ENCODE results near the gene UBE2L5.

Gene UBE2L5

DNA sequence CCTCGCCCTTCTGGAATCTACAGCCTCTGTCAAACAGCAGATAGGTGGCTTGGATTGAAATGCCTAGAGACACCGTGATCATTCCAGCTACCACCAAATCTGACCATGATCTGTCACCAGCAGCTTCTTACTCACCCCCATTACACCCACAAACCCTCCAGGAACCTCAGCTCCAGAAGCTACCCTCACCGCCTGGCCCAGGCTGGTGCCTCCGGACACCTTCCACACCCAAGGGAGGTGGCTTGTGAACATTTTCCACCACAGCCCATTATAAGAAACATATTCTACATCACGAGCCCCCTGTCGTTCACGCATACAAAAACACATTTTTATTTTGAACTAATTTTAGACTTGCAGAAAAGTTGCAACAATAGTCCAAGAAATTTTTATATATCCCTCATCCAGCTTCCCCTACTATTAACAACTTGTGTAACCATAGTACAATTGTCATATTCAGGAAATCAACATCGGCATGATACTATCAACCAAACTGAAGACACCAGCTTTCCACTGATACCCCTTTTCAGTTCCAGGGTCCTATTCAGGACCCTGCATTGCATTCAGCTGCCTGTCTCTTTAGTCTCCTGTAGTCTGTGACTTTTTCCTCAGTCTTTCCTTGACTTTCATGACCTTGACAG, 15.4 kb upstream of the UBE2L5 start:
- DNase-seq: no peak

GRCh38 chr13:30408319-30409101, 13.8 kb upstream of the UBE2L5 start:
- DNase-seq: peak; percentile 76 to 88

GRCh38 chr13:30409886-30410704, 12.2 kb upstream of the UBE2L5 start:
- DNase-seq: no peak

DNA sequence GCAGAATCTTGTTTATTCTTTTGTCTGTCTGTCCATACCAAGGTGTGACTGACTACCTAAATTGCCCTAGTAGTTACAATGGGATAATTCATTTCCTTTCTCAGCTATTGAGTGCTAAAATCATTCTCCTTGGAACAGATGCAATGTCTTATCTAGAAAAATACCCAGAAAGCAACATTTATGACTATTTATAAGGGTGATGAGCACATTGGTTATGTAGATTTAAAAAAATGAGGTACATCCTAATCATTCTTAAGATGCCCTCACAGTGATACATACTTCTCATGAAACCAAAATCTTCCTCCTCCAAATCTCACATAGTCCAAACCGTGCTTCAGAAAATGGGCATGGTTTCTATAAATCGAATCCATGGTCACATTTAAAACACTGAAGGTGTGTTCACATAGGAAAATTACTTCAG, 11.6 kb upstream of the UBE2L5 start:
- DNase-seq: no peak

GRCh38 chr13:30412346-30412745, 9.9 kb upstream of the UBE2L5 start:
- DNase-seq: no peak

DNA sequence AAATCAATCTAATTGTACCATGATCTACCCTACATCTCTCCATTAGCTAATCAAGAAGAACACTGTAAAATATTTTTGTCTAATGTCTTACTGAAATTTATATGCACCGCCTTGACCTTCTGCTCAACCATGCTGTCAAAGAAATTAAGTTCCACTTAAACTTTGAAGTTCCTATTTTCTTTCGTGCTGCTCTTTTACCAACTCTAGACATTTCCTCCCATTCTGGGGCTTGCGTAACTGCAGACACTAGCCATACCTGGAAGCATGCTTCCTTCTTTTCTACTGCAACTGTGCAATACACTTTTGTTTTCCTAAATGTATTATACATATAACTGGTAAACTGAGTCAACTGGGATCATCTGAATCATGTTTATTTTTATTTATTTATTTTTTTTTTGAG, 8.5 kb upstream of the UBE2L5 start:
- no peak for DNase-seq

- DNase-seq: no peak
Measured at GRCh38 chr13:30415430-30416030, 6.8 kb upstream of the UBE2L5 start.

DNA sequence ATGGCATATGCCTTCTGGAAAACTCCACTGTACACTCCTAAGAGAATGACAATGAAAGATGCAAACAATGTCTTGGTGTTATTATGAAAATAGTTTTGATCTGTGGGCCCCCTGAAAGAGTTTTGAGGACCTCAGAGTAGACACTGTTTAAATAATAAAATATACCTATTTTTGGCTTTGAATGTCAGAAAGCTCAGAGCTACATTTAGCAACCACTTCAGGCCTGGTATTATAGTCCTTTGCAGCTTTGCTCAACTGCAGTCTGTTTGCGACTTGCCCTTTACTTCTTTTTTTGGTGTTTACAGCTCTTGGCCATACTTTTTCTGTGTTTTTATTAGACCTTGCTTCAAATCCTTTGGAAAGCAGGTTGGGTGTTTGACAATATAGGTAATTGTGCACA, 5.8 kb upstream of the UBE2L5 start:
- DNase-seq: no peak

GRCh38 chr13:30418075-30418716, 4.1 kb upstream of the UBE2L5 start:
- no peak for DNase-seq

DNA sequence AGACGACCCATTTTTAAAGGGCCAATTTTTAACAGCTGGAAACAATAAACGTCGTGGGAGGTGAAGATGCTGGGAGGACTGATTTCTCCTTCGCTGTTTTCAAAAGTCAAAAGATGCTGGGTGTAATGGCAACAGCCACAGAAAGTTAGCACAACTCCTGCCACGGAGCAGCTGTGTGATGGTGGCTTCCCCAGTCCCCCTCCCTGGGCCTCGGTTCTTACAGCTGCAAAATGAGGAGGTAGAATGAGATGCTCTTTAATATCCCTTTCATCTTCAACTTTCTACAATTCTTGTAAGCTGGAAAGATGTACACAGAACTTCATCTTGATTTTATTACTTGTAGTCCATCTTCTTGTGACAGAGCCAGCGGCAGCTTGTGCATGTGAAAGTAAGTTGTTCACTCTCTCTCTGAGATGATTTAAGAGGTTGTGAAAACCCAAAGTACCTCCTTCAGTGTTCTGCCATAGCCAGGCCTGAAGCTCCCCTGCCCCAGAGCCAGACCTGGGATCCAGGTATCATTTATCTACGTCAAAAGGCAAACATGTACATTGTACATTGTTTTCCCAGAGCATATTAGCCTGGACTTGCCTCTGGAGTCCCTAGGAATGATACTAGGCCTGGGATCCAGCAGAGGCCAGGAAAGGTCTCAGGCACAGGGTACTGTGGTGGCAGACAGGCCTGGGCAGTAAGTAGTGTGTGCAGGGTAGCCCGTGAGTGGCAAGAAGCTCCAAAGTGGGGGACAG, 3.4 kb upstream of the UBE2L5 start:
- no peak for DNase-seq

DNA sequence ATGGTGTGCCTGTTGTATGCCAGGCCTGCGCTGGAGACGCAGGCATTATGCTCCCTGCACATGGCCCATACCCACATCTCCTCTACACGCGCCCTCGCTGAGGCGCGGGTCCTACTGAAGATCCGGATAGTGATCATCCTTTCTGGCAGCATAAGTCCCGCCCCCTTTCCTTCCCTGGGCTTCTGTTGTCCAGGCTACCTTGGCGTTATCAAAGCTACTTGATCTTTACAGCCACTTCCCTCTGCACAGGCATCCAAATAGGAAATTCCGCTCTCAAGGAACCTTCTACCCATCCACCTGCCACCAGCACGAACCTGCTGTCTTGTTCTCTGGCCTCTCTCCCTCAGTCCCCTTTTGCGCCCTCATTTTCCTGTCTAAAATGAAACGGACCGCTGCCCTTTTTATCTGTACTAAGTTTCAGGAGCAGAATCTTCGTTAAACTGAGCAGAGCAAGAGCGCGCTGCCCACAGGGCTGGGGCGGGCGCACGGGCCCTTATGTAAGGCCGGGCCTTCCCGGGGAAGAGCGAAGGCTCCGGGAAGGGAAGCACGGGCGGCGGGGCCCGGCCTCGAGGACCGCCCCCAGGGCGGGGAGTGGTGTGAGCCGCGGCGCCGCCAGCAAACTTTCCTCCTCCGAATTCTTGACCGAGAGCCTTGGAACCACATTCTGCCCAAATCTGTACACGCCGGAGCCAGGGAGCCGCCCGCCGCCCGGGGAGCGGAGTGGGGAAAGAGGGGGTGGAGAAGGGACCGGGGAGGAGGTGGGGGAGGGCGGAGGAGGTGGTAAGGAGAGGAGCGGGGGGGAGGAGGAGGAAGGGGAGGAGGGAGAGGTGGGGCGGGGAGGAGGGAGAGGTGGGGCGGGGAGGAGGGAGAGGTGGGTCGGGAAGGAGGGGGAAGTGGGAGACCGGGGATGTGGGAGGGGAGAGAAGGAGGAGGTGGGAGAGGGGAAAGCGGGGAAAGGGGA, 920 bp upstream of the UBE2L5 start:
- peak; percentile 44 to 50 for DNase-seq

GRCh38 chr13:30423891-30424290, 1.6 kb downstream of the UBE2L5 start:
- DNase-seq: no peak

DNA sequence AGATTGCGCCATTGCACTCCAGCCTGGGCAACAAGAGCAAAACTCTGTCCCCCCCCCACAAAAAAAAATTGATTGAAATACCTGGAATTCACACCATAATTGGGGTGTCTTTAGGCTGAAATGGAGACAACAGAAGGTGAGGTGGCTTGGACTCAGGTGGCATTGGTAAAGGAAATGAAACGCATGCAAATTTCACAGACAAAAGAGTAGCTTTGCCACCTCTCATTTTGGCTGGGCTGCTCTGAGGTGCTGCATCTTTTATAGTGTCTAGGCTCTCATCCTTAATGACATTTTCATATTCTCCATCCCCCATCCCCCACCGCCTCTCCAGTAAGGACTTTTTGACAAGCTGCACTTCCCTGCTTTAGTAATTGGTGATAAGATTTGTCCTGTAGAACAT, 6.9 kb downstream of the UBE2L5 start:
- DNase-seq: no peak

DNA sequence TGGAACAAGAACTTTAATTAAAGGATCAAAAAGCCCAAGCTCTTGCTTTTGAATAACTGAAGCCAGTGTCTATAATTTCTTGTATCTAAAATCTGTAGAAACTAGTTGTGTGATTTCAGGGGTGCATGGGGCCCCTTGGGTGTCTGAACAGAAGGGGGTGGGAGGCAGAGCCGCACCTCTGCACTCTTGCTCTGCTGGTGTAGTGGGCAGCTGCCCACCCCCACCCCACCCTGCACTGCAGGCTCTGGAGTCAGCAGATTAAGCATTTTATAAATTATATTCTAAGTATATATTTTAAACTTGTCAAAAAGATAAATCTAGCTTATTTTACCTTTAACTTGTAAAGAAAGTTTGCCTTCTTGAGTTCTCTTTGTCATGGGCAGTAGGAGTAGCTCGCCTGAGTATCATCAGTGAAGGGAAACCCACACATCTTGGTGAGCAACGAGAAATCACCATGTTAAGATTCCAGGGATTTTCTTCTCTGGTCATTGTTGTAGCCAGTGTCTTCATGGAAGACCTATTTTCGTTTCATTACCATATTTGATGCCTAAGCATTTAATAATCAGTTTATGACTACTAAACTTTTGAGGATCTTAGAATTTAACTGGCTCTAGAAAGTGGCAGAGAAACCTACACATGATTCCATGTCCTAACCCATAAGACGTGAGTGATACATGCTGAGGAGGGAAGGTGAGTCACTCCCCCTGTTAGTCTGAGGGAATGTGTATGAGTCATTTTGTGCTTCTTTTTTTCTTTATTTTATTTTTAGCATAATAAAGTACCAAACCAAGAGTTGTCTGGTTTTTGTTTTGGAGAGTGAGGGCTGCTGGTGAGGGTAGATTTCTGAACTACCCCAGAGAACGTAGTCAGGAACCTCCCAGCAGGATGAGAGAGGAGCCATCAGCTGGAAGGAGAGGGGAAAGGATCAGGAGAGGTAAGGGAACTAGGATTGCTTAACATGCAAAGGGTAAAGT, 7.7 kb downstream of the UBE2L5 start:
- no peak for DNase-seq

DNA sequence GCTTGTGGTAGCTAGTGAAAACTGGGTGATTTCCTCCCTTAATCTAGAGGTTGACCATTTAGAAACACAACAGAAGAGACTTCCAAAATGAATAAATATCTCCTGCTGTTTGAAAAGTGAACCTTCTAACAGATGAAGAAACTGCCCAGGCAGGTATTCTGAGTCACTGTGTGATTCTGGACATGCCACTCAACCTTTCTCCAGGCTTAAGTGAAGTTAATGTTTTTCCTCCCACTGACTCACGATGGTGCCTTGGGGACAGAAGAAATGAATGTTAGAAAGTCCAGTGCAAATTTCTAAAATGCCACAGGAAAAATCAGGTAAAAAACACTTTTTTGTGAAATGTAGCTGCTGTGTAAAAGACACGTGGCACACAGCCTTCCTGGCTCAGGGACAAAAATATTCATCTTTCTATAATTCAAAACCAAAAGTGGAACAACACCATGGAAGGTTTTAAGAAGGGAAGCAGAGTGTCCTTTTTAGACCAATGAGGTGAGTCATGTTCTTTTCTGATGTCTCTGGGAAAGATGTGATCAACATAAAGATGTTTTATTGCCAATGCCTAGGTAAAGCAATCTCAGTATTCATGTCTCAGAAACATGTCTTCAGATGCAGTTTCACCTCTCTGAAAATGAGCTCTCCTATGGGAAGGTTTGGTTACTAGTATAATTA, 9.1 kb downstream of the UBE2L5 start:
- no peak for DNase-seq

- no peak for DNase-seq
Measured at GRCh38 chr13:30435911-30436451, 13.7 kb downstream of the UBE2L5 start.

DNA sequence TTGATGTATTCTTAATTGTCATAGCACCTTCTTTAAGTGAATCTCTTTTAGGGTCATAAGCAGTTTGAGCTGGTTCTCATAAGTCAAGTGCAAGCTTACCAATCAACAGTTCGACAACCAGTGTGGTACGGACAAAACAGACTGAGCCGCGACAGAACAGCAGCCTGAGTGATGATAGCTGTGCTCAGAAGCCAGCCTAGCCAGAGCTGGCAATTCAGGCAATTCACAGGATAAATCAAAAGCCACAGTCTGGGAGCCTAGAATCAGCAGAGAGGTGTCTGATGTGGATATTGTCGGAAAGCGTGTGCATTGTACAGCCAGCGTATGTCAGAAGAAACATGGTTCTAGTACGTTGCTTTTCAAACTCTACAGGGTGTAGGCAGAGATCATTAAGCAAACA, 14.9 kb downstream of the UBE2L5 start:
- DNase-seq: no peak

DNA sequence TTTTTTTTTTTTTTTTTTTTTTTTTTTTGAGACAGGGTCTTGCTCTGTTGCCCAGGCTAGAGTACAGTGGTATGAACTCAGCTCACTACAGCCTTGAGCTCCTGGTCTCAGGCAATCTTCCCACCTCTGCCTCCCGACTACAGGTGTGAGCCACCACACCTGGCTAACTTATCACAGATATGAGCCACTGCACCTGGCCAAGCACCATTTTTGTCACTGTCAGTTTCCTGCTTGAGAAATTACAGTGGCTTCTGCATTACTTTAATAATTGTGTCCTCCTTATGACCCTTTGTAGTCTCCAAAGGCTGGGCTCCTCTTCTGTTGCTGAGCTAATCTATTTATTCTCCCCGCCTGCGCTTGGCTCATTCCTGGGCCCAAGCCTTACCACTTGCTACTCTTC, 16.0 kb downstream of the UBE2L5 start:
- DNase-seq: no peak

Measured in hippocampal formation (tissue), 2 donors.